Neural cell (in vitro differentiated cells): ENCODE results near the gene PRR5. TPM values are rescaled to one million over a fixed set of nuclear protein-coding genes. Genes with fewer than 3 reads are reported as not detected.

Source experiments
- H2AFZ ChIP-seq: fragments of 200-600, 300-800 bp; sonication (generic), shearing (Covaris generic); 2 replicates; pipeline ENCODE4 v1.6.0; 2014; ENCODE audit warnings: low read depth, mild to moderate bottlenecking, antibody characterized with exemption, low read length, moderate library complexity
- H3F3A ChIP-seq: fragments of 200-600 bp; shearing (Covaris generic); 2 replicates; pipeline ENCODE4 v1.6.1; 2016; ENCODE audit warnings: mild to moderate bottlenecking, moderate library complexity, mixed read lengths, antibody characterized with exemption, low read length; ENCODE audit not compliant: insufficient read depth, poor library complexity, severe bottlenecking
- H3K27ac ChIP-seq: fragments of 200-600, 300-800 bp; sonication (generic), shearing (Covaris generic); 2 replicates; pipeline ENCODE4 v1.5.1; 2014; ENCODE audit warnings: mild to moderate bottlenecking, low read length, moderate library complexity
- H3K27me3 ChIP-seq: fragments of 300-800, 200-600 bp; sonication (generic), shearing (Covaris generic); 2 replicates; pipeline ENCODE4 v1.6.0; 2014; ENCODE audit warnings: mild to moderate bottlenecking, low read depth, low read length, moderate library complexity; ENCODE audit not compliant: insufficient read depth
- H3K36me3 ChIP-seq: fragments of 300-800, 200-600 bp; sonication (generic), shearing (Covaris generic); 2 replicates; pipeline ENCODE4 v1.5.1; 2014; ENCODE audit warnings: mild to moderate bottlenecking, antibody characterized with exemption, low read length, moderate library complexity; ENCODE audit not compliant: insufficient read depth
- H3K4me2 ChIP-seq: fragments of 300-800, 200-600 bp; sonication (generic), shearing (Covaris generic); 2 replicates; pipeline ENCODE4 v1.6.0; 2014; ENCODE audit warnings: mild to moderate bottlenecking, low read length
- H3K4me3 ChIP-seq: fragments of 300-800, 200-600 bp; sonication (generic), shearing (Covaris generic); 2 replicates; pipeline ENCODE4 v1.5.1; 2014; ENCODE audit warnings: mild to moderate bottlenecking, low read length, moderate library complexity
- H3K79me2 ChIP-seq: fragments of 200-600 bp; shearing (Covaris generic); replicated peaks from 2 replicates; pipeline ENCODE4 v1.6.0; 2014; ENCODE audit warnings: mild to moderate bottlenecking, low read length, moderate library complexity; ENCODE audit not compliant: insufficient read depth
- H3K9ac ChIP-seq: fragments of 300-800, 200-600 bp; sonication (generic), shearing (Covaris generic); 2 replicates; pipeline ENCODE4 v1.6.1; 2016; ENCODE audit warnings: mild to moderate bottlenecking, low read length, mixed read lengths
- H3K9me2 ChIP-seq: fragments of 200-600 bp; shearing (Covaris generic); 2 replicates; pipeline ENCODE4 v1.6.1; 2016; ENCODE audit warnings: mild to moderate bottlenecking, low read length, mixed read lengths; ENCODE audit not compliant: insufficient read depth
- H3K9me3 ChIP-seq: fragments of 200-600, 300-800 bp; sonication (generic), shearing (Covaris generic); 2 replicates; pipeline ENCODE4 v1.6.1; 2016; ENCODE audit warnings: mild to moderate bottlenecking, mixed run types, low read length, moderate library complexity, mixed read lengths
- H4K20me1 ChIP-seq: fragments of 200-600 bp; shearing (Covaris generic); 2 replicates; pipeline ENCODE4 v1.6.1; 2016; ENCODE audit warnings: mild to moderate bottlenecking, mixed run types; ENCODE audit not compliant: insufficient read depth
- EP300 ChIP-seq: fragments of 450-650 bp; conservative IDR thresholded peaks from 2 replicates; pipeline ENCODE4 v1.6.1; 2014; ENCODE audit warnings: antibody characterized with exemption, mild to moderate bottlenecking, moderate library complexity; ENCODE audit not compliant: poor library complexity, severe bottlenecking
- EZH2 ChIP-seq: fragments of 200-600, 300-800 bp; shearing (Covaris generic), sonication (generic); IDR thresholded peaks from 2 replicates; pipeline ENCODE4 v1.6.1; 2014; ENCODE audit warnings: antibody characterized with exemption, low read length, borderline replicate concordance, mild to moderate bottlenecking; ENCODE audit not compliant: insufficient read depth, poor library complexity, severe bottlenecking
- MXI1 ChIP-seq: fragments of 450-650 bp; conservative IDR thresholded peaks from 2 replicates; pipeline ENCODE4 v1.6.1; 2014; ENCODE audit warnings: antibody characterized with exemption, mild to moderate bottlenecking; ENCODE audit not compliant: poor library complexity, severe bottlenecking
- POLR2AphosphoS5 ChIP-seq: IDR thresholded peaks from 2 replicates; pipeline ENCODE4 v1.6.1; 2012
- RAD21 ChIP-seq: fragments of 450-650 bp; conservative IDR thresholded peaks from 2 replicates; pipeline ENCODE4 v1.6.1; 2014; ENCODE audit warnings: antibody characterized with exemption, mild to moderate bottlenecking, moderate library complexity
- REST ChIP-seq: IDR thresholded peaks from 2 replicates; pipeline ENCODE4 v1.6.1; 2012; ENCODE audit warnings: borderline replicate concordance
- SMC3 ChIP-seq: fragments of 450-650 bp; conservative IDR thresholded peaks from 2 replicates; pipeline ENCODE4 v1.6.1; 2014; ENCODE audit warnings: antibody characterized with exemption, mild to moderate bottlenecking, moderate library complexity; ENCODE audit not compliant: poor library complexity
- TAF1 ChIP-seq: IDR thresholded peaks from 2 replicates; pipeline ENCODE4 v1.6.1; 2012; ENCODE audit warnings: low read depth
- polyA plus RNA-seq: library from polyadenylated mRNA; depleted of rRNA; stranded (reverse); fragments of >200 nt; gene quantifications from 2 replicates; pipeline ENCODE4 v1.2.3, GENCODE V29; 2014
- TF ChIP-seq, protein P1 (sequence below): fragments of 450-650 bp; IDR thresholded peaks from 2 replicates; pipeline ENCODE4 v1.5.1; 2014; ENCODE audit warnings: antibody characterized with exemption, mild to moderate bottlenecking, moderate library complexity; ENCODE audit not compliant: poor library complexity, severe bottlenecking

Gene PRR5
- polyA plus RNA-seq, 1 donor from 2014 or later = 16.2 TPM

DNA sequence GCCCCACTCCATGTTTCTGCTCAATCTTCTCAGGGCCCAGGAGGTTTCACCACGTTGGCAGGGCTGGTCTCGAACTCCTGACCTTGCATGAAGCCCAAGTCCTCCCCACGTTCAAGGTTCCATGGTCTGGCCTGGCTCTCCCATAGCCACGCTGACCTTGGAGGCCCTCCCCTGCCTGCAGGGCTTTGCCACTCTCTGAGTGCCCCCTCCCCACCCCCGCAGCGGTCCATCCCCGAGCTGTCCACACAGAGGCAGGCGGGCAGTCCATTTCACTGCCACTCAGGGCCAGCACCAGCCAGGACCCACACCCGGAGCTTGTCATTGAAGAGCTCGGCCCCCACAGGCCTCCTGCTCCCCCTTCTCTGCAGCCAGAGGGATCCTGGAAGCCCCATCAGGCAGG, 81.1 kb downstream of the PRR5 start:
- H3K9ac ChIP-seq = no peak overlapping the region
- H3K27me3 ChIP-seq = no peaks in the 10 kb centered on the region
- no peaks in the 10 kb centered on the region for H3K36me3 ChIP-seq
- H3K4me3 ChIP-seq = no peak overlapping the region
- H3K4me2 ChIP-seq = no peak overlapping the region
- H3F3A ChIP-seq = no peaks in the 10 kb centered on the region
- H3K9me3 ChIP-seq = no peaks in the 10 kb centered on the region
- H2AFZ ChIP-seq = no peak overlapping the region
- no peak overlapping the region for H3K27ac ChIP-seq
- no peaks in the 10 kb centered on the region for H4K20me1 ChIP-seq
- H3K9me2 ChIP-seq = no peaks in the 10 kb centered on the region
- no peak for TF ChIP-seq POLR2AphosphoS5
- TF ChIP-seq RAD21 = no peak
- TF ChIP-seq TAF1 = no peak
- TF ChIP-seq MXI1 = no peak
- TF ChIP-seq EZH2 = no peak
- TF ChIP-seq SMC3 = no peak
- TF ChIP-seq, protein P1, sequence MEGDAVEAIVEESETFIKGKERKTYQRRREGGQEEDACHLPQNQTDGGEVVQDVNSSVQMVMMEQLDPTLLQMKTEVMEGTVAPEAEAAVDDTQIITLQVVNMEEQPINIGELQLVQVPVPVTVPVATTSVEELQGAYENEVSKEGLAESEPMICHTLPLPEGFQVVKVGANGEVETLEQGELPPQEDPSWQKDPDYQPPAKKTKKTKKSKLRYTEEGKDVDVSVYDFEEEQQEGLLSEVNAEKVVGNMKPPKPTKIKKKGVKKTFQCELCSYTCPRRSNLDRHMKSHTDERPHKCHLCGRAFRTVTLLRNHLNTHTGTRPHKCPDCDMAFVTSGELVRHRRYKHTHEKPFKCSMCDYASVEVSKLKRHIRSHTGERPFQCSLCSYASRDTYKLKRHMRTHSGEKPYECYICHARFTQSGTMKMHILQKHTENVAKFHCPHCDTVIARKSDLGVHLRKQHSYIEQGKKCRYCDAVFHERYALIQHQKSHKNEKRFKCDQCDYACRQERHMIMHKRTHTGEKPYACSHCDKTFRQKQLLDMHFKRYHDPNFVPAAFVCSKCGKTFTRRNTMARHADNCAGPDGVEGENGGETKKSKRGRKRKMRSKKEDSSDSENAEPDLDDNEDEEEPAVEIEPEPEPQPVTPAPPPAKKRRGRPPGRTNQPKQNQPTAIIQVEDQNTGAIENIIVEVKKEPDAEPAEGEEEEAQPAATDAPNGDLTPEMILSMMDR = no peak
- no peak for TF ChIP-seq EP300
- no peak for TF ChIP-seq REST
- no peaks in the 10 kb centered on the region for H3K79me2 ChIP-seq

- Histone ChIP-seq H4K20me1 (no peaks in the 10 kb centered on the region), H3K4me3 (no peak overlapping the region), H3K9me2 (no peaks in the 10 kb centered on the region), H3K4me2 (no peak overlapping the region), H3K9ac (no peak overlapping the region), H3K27ac (no peak overlapping the region), H3K79me2 (no peaks in the 10 kb centered on the region), H3K9me3 (no peaks in the 10 kb centered on the region), H2AFZ (no peak overlapping the region), H3F3A (no peaks in the 10 kb centered on the region), H3K36me3 (no peaks in the 10 kb centered on the region), H3K27me3 (no peaks in the 10 kb centered on the region)
- no peak for TF ChIP-seq REST
- TF ChIP-seq TAF1 = no peak
- no peak for TF ChIP-seq EP300
- no peak for TF ChIP-seq SMC3
- TF ChIP-seq EZH2 = no peak
- TF ChIP-seq RAD21 = no peak
- no peak for TF ChIP-seq MXI1
- TF ChIP-seq, protein P1 = no peak
- TF ChIP-seq POLR2AphosphoS5 = no peak
Measured at GRCh38 chr22:44783581-44783980, 81.6 kb downstream of the PRR5 start.
